A549 (cell line): ENCODE measurements around the gene TACC2. TPM values are rescaled to one million over a fixed set of nuclear protein-coding genes. Genes with fewer than 3 reads are reported as not detected.

Experiments used
- ATAC-seq, 2 experiments: fragments of 200-7000 bp in 1 of 2; fragments of >200 bp in 1 of 2; cut with Nextera tagmentation in 1 of 2; cut with Tn5 transposase in 1 of 2; 3 replicates each; pipeline versions ENCODE4 v1.8.0 to v1.9.1; 2018 to 2020; ENCODE audit warnings: mild to moderate bottlenecking in 1 of 2, moderate library complexity in 1 of 2
- CTCF ChIA-PET: fragments of 300-600 bp; sonication (Branson Sonifier 250); formaldehyde crosslinking; extraction: SDS; loops from one replicate; lab custom pipeline; 2021; ENCODE audit warnings: antibody characterized with exemption, inconsistent platforms; lab: Yijun Ruan, JAX
- POLR2A ChIA-PET: fragments of 350-600 bp; formaldehyde crosslinking; extraction: SDS; loops from one replicate; lab custom pipeline; 2021; ENCODE audit warnings: antibody characterized with exemption, inconsistent platforms; lab: Yijun Ruan, JAX
- DNase-seq, 2 experiments: peaks; one replicate each; pipeline versions ENCODE4 v3.0.0 to v3.0.0-alpha.2; 2011 to 2016; ENCODE audit warnings: low read depth in 1 of 2, low spot score in 1 of 2
- FAIRE-seq: peaks from 2 replicates; lab custom pipeline; 2011; peaks lifted over from hg19 to GRCh38; lab: Jason Lieb, UNC
- H3K27ac ChIP-seq, 2 experiments: fragments of >200 bp; sonication (Bioruptor Twin); formaldehyde crosslinking; 3 replicates each; pipeline ENCODE4 v1.5.1; 2016 to 2017
- H3K4me1 ChIP-seq: fragments of >200 bp; sonication (Bioruptor Twin); formaldehyde crosslinking; 3 replicates; pipeline ENCODE4 v1.6.1; 2016
- H3K4me2 ChIP-seq: fragments of >200 bp; sonication (Bioruptor Twin); formaldehyde crosslinking; 3 replicates; pipeline ENCODE4 v1.6.1; 2016
- H3K4me3 ChIP-seq: fragments of >200 bp; sonication (Bioruptor Twin); formaldehyde crosslinking; 3 replicates; pipeline ENCODE4 v1.5.1; 2016
- H3K9me3 ChIP-seq: fragments of >200 bp; sonication (Bioruptor Twin); formaldehyde crosslinking; 3 replicates; pipeline ENCODE4 v1.6.1; 2016
- CHD4 ChIP-seq: fragments of 200-600 bp; sonication (generic); IDR thresholded peaks from 2 replicates; pipeline ENCODE4 v1.6.1; 2016; ENCODE audit warnings: antibody characterized with exemption, mild to moderate bottlenecking, borderline replicate concordance
- E2F6 ChIP-seq: IDR thresholded peaks from 2 replicates; pipeline ENCODE4 v1.6.1; 2012; ENCODE audit warnings: low read depth, borderline replicate concordance
- EHMT2 ChIP-seq: fragments of 200-600 bp; sonication (generic); IDR thresholded peaks from 2 replicates; pipeline ENCODE4 v1.6.1; 2016; ENCODE audit warnings: antibody characterized with exemption, low read depth, mild to moderate bottlenecking, moderate library complexity
- HDAC2 ChIP-seq: fragments of 200-600 bp; sonication (generic); IDR thresholded peaks from 2 replicates; pipeline ENCODE4 v1.6.1; 2016
- HEYL ChIP-seq: fragments of 250-450 bp; sonication (Bioruptor Pico); IDR thresholded peaks from 2 replicates; pipeline ENCODE4 v1.8.0; 2021; ENCODE audit warnings: mild to moderate bottlenecking, moderate library complexity
- HOXB13 ChIP-seq: fragments of 250-450 bp; sonication (Bioruptor Pico); IDR thresholded peaks from 2 replicates; pipeline ENCODE4 v1.5.0; 2020; ENCODE audit warnings: low read depth, mild to moderate bottlenecking, moderate library complexity
- HOXB5 ChIP-seq: fragments of 250-450 bp; sonication (Bioruptor Pico); IDR thresholded peaks from 2 replicates; pipeline ENCODE4 v1.5.0; 2020; ENCODE audit warnings: mild to moderate bottlenecking, moderate library complexity
- JUNB ChIP-seq: fragments of >200 bp; sonication (Bioruptor Twin); formaldehyde crosslinking; IDR thresholded peaks from 2 replicates; pipeline ENCODE4 v1.6.1; 2016
- KDM1A ChIP-seq: fragments of 200-600 bp; sonication (generic); IDR thresholded peaks from 2 replicates; pipeline ENCODE4 v1.6.1; 2016; ENCODE audit warnings: low read depth, mild to moderate bottlenecking
- KDM5A ChIP-seq: fragments of 200-600 bp; sonication (generic); IDR thresholded peaks from 2 replicates; pipeline ENCODE4 v1.6.1; 2016; ENCODE audit warnings: antibody characterized with exemption, mild to moderate bottlenecking
- MAZ ChIP-seq: fragments of 150-350 bp; IDR thresholded peaks from 2 replicates; pipeline ENCODE4 v1.6.1; 2014; ENCODE audit warnings: antibody characterized with exemption, low read depth, low read length, borderline replicate concordance
- NFE2L2 ChIP-seq: fragments of 150-350 bp; conservative IDR thresholded peaks from 2 replicates; pipeline ENCODE4 v1.6.1; 2014; ENCODE audit warnings: low read length
- NPAS2 ChIP-seq: fragments of 250-450 bp; sonication (Bioruptor Pico); IDR thresholded peaks from 2 replicates; pipeline ENCODE4 v1.8.0; 2022; ENCODE audit warnings: mild to moderate bottlenecking, moderate library complexity, borderline replicate concordance
- POLR2AphosphoS2 ChIP-seq: conservative IDR thresholded peaks from 2 replicates; pipeline ENCODE4 v1.6.1; 2012; ENCODE audit warnings: low read length, improper control_type of control experiment, inconsistent platforms
- RAD21 ChIP-seq, 2 experiments: fragments of >200 bp in 1 of 2; sonication (Bioruptor Twin) in 1 of 2; formaldehyde crosslinking in 1 of 2; IDR thresholded peaks in 1 of 2; conservative IDR thresholded peaks in 1 of 2; 2 replicates in 1 of 2; 3 replicates in 1 of 2; pipeline ENCODE4 v1.6.1; 2012 to 2018; ENCODE audit warnings: inconsistent platforms in 1 of 2
- RFX5 ChIP-seq: fragments of 450-650 bp; IDR thresholded peaks from 2 replicates; pipeline ENCODE4 v1.7.1; 2014; ENCODE audit warnings: antibody characterized with exemption, mild to moderate bottlenecking, moderate library complexity
- SREBF2 ChIP-seq: fragments of 450-650 bp; IDR thresholded peaks from 2 replicates; pipeline ENCODE4 v1.6.1; 2014; ENCODE audit warnings: mild to moderate bottlenecking, moderate library complexity
- TFCP2L1 ChIP-seq: fragments of 250-450 bp; sonication (Bioruptor Pico); IDR thresholded peaks from 2 replicates; pipeline ENCODE4 v1.5.0; 2021; ENCODE audit warnings: mild to moderate bottlenecking
- ZFP36 ChIP-seq: fragments of 450-650 bp; IDR thresholded peaks from 2 replicates; pipeline ENCODE4 v1.6.1; 2014; ENCODE audit warnings: borderline replicate concordance; ENCODE audit not compliant: partially characterized antibody
- ZNF302 ChIP-seq: fragments of 250-450 bp; sonication (Bioruptor Pico); IDR thresholded peaks from 2 replicates; pipeline ENCODE4 v1.9.0; 2021; ENCODE audit warnings: inconsistent platforms, mild to moderate bottlenecking, moderate library complexity
- ZSCAN20 ChIP-seq: fragments of 250-450 bp; sonication (Bioruptor Pico); IDR thresholded peaks from 2 replicates; pipeline ENCODE4 v1.8.0; 2022; ENCODE audit warnings: mild to moderate bottlenecking, moderate library complexity
- WGBS: methylation state at CpG from one replicate; pipeline ENCODE4 v1.1.6; 2017; ENCODE audit errors: missing lambda C conversion rate; 5-methylcytosine and 5-hydroxymethylcytosine counted together
- polyA plus RNA-seq, 4 experiments: library from polyadenylated mRNA; depleted of rRNA in 3 of 4; stranded (reverse); fragments of >200 nt; fragmentation: RNase III in 1 of 4; extraction: RNeasy Plus Mini Kit Qiagen cat#74134 plus additional on column Dnase treatment in 1 of 4; gene quantifications; 2 replicates in 3 of 4; 3 replicates in 1 of 4; pipeline ENCODE4 v1.2.3, GENCODE V29; 2011 to 2017

The TACC2 gene
- polyA plus RNA-seq, 2 of the 4 experiments (the other 2 are of a cell fraction): 83.3 to 128 TPM

DNA sequence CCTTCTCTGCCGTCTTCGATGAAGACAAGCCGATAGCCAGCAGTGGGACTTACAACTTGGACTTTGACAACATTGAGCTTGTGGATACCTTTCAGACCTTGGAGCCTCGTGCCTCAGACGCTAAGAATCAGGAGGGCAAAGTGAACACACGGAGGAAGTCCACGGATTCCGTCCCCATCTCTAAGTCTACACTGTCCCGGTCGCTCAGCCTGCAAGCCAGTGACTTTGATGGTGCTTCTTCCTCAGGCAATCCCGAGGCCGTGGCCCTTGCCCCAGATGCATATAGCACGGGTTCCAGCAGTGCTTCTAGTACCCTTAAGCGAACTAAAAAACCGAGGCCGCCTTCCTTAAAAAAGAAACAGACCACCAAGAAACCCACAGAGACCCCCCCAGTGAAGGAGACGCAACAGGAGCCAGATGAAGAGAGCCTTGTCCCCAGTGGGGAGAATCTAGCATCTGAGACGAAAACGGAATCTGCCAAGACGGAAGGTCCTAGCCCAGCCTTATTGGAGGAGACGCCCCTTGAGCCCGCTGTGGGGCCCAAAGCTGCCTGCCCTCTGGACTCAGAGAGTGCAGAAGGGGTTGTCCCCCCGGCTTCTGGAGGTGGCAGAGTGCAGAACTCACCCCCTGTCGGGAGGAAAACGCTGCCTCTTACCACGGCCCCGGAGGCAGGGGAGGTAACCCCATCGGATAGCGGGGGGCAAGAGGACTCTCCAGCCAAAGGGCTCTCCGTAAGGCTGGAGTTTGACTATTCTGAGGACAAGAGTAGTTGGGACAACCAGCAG is 221.7 kb downstream of the TACC2 start:
- Histone ChIP-seq H3K9me3 (no peaks in the 10 kb centered on the region), H3K27ac (no peak overlapping the region), H3K4me2 (no peak overlapping the region), H3K4me3 (no peak overlapping the region), H3K4me1 (peaks cover 11% of the 10 kb centered on the region)
- 95% methylated on average over 29 of the region's 30 CpGs for WGBS
- TF ChIP-seq ZNF302 (CRISPR knock-in tag) (no peak), NPAS2 (no peak), HOXB13 (CRISPR knock-in tag) (no peak), NFE2L2 (no peak), EHMT2 (no peak), KDM5A (no peak), HOXB5 (no peak), JUNB (no peak)
- ChIA-PET CTCF (interaction anchor here (1.1 kb wide), 1 partner anchor 68 kb away, joined by 3 read pairs; no protein-coding TSS in a partner anchor), POLR2A (no interaction called here)
- DNase-seq (no peak), FAIRE-seq (no peak), ATAC-seq (no peak)

DNA sequence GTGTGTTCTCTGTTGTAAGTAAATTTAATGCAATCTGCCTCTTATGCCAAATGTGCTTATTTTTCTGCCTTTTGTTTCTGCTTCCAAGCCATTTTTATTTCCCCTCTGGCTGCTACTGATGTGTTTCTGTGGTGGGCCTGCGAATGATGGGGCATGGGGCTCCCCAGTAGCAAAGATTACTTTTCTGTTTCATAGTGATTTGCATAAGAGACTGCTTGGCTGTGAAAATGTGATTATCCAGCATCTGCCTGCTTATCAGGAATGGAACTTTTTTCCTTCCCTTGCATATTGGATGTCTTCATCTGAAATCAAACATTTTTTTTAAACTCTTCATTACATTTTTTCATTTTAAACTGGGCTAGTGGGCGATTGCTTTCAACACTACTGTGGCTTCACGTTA is 224.4 kb downstream of the TACC2 start:
- ChIA-PET POLR2A (no interaction called here), CTCF (interaction anchor here (1.4 kb wide), 1 partner anchor 24 kb away, joined by 4 read pairs; no protein-coding TSS in a partner anchor)
- Histone ChIP-seq H3K4me2 (no peak overlapping the region), H3K4me1 (peaks cover 4% of the 10 kb centered on the region; the same call in 1 of the 3 replicates), H3K4me3 (no peak overlapping the region), H3K9me3 (no peaks in the 10 kb centered on the region), H3K27ac (no peak overlapping the region)
- DNase-seq (no peak), FAIRE-seq (no peak), ATAC-seq (no peak)
- 88% methylated on average over 3 of the region's 3 CpGs for WGBS
- TF ChIP-seq KDM1A: no peak
- TF ChIP-seq MAZ: no peak
- TF ChIP-seq RFX5: no peak
- TF ChIP-seq ZFP36: no peak
- no peak for TF ChIP-seq ZSCAN20 (CRISPR knock-in tag)
- no peak for TF ChIP-seq NPAS2
- TF ChIP-seq E2F6: no peak
- TF ChIP-seq POLR2AphosphoS2: no peak
- no peak for TF ChIP-seq HEYL (CRISPR knock-in tag)
- no peak for TF ChIP-seq TFCP2L1 (CRISPR knock-in tag)
- no peak for TF ChIP-seq CHD4
- TF ChIP-seq NFE2L2: no peak

- H3K4me1 ChIP-seq: peaks cover 4% of the 10 kb centered on the region; the same call in 1 of the 3 replicates
- no peaks in the 10 kb centered on the region for H3K9me3 ChIP-seq
- FAIRE-seq: no peak
- H3K27ac ChIP-seq: no peak overlapping the region
- no peak for TF ChIP-seq SREBF2
- peak in 1 of 2 experiments; percentile 21; a peak in 1 of 5 replicates for TF ChIP-seq RAD21 (conservative IDR thresholded peaks at IDR 0.05 in 1 of 2, IDR thresholded peaks at IDR 0.05 in 1 of 2)
- TF ChIP-seq HDAC2: no peak
- TF ChIP-seq, all 56 proteins: peak for 1
- CTCF ChIA-PET: interaction anchor here (1.4 kb wide), 1 partner anchor 24 kb away, joined by 4 read pairs; no protein-coding TSS in a partner anchor
- ATAC-seq (peak; percentile 18 to 35; a peak in 2 of 6 replicates), DNase-seq (no peak)
- no peak overlapping the region for H3K4me3 ChIP-seq
- H3K4me2 ChIP-seq: no peak overlapping the region
- 87% methylated on average over 6 of the region's 7 CpGs for WGBS
- POLR2A ChIA-PET: no interaction called here
Observed at GRCh38 chr10:122213766-122214165, 224.8 kb downstream of the TACC2 start.
